Kidney (tissue), 14 donors: Measurements from ENCODE around the gene GALNT9. TPM values are rescaled to one million over a fixed set of nuclear protein-coding genes. Genes with fewer than 3 reads are reported as not detected.

Experiments
- DNase-seq, 5 donors: peaks; one replicate each; pipeline ENCODE4 v3.0.0-alpha.2; 2013 to 2020
- FAIRE-seq: peaks from 2 replicates; lab custom pipeline; 2012; peaks lifted over from hg19 to GRCh38; lab: Jason Lieb, UNC
- H3K27ac ChIP-seq, 2 donors: one replicate each; pipeline ENCODE4 v1.7.0; 2013; ENCODE audit warnings: low read depth in 2 of 2, low read length in 2 of 2, inconsistent platforms in 1 of 2
- H3K27me3 ChIP-seq: one replicate; pipeline ENCODE4 v1.7.1; 2013; ENCODE audit warnings: low read length, inconsistent platforms; ENCODE audit not compliant: control insufficient read depth, insufficient read depth
- H3K36me3 ChIP-seq, 3 donors: one replicate each; pipeline versions ENCODE4 v1.7.0 to v1.7.1; 2013; ENCODE audit warnings: low read length in 3 of 3, control low read depth in 1 of 3, inconsistent platforms in 1 of 3; ENCODE audit not compliant: insufficient read depth in 3 of 3, control insufficient read depth in 2 of 3
- H3K4me1 ChIP-seq, 3 donors: one replicate each; pipeline versions ENCODE4 v1.7.0 to v1.7.1; 2013; ENCODE audit warnings: low read length in 3 of 3, inconsistent platforms in 1 of 3, low read depth in 1 of 3; ENCODE audit not compliant: control insufficient read depth in 2 of 3, insufficient read depth in 2 of 3
- H3K4me3 ChIP-seq, 3 donors: one replicate each; pipeline versions ENCODE4 v1.7.0 to v1.8.1; 2013; ENCODE audit warnings: low read length in 3 of 3, control low read depth in 1 of 3, inconsistent platforms in 1 of 3
- H3K9ac ChIP-seq, 3 donors: one replicate each; pipeline versions ENCODE4 v1.7.0 to v1.7.1; 2013; ENCODE audit warnings: low read length in 3 of 3, control low read depth in 1 of 3, inconsistent platforms in 1 of 3
- H3K9me3 ChIP-seq, 3 donors: one replicate each; pipeline versions ENCODE4 v1.7.0 to v1.7.1; 2013; ENCODE audit warnings: low read length in 3 of 3, control low read depth in 1 of 3, inconsistent platforms in 1 of 3; ENCODE audit not compliant: control insufficient read depth in 2 of 3, insufficient read depth in 1 of 3
- intact Hi-C: fragments of 100-400 bp; cut with DNase I; formaldehyde crosslinking; loops from one replicate; pipeline ENCODE4 v1.11.1; 2022
- polyA plus RNA-seq: library from polyadenylated mRNA; stranded (reverse); fragments of 350-450 nt; fragmentation: Illumina TruSeq; extraction: RNeasy Lipid Tissue Mini Kit (QIAGEN cat#74804); gene quantifications from one replicate; pipeline ENCODE4 v1.2.3, GENCODE V29; 2014; ENCODE audit warnings: low read depth, low replicate concordance; ENCODE audit not compliant: insufficient read depth
- total RNA-seq: library from RNA; stranded (reverse); fragmentation: NEBNext Ultra II Directional; extraction: Animal tissue kit (Norgen Biotek cat#: 25700); gene quantifications from one replicate; pipeline ENCODE4 v1.2.1, GENCODE V29; 2021
- TF ChIP-seq, protein P1 (sequence below): IDR thresholded peaks from 3 replicates; pipeline ENCODE4 v1.5.1; 2012; ENCODE audit warnings: mild to moderate bottlenecking, moderate library complexity, borderline replicate concordance; ENCODE audit not compliant: insufficient read depth; ENCODE audit errors: extremely low read depth
- donor health status: control.
- donor health status: control.
- donor health status: control.
- donor health status: control.
- donor health status: control.
- donor health status: DM: yes; HTN: yes; CAD: no.
- donor health status: Normal renal cell carcinoma (clear cell type).

The GALNT9 gene
- total and polyA plus RNA-seq, 2 donors from 2014 or later, result 4.8 to 20.7 TPM

DNA sequence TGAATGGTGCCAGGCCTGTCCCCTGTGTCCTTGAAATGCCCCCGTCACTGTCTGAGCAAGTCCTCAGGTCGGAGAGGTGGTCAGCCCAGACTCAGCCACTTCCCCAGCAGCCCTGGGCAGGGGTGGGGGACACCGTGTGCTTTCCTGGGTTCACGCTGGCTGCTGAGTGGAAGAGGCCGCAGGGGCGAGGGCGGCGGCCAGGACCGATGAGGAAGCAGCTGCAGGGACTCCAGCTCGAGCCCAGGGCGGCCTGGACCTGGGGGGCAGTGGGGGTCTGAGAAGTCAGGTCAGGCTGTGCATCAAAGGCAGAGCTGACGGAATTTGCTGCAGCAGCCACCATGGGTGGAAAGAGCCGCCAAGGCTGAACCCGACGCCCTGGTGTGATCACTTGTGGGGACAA, 156.8 kb downstream of the GALNT9 start:
- TF ChIP-seq, protein P1, sequence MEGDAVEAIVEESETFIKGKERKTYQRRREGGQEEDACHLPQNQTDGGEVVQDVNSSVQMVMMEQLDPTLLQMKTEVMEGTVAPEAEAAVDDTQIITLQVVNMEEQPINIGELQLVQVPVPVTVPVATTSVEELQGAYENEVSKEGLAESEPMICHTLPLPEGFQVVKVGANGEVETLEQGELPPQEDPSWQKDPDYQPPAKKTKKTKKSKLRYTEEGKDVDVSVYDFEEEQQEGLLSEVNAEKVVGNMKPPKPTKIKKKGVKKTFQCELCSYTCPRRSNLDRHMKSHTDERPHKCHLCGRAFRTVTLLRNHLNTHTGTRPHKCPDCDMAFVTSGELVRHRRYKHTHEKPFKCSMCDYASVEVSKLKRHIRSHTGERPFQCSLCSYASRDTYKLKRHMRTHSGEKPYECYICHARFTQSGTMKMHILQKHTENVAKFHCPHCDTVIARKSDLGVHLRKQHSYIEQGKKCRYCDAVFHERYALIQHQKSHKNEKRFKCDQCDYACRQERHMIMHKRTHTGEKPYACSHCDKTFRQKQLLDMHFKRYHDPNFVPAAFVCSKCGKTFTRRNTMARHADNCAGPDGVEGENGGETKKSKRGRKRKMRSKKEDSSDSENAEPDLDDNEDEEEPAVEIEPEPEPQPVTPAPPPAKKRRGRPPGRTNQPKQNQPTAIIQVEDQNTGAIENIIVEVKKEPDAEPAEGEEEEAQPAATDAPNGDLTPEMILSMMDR, result no peak
- H3K27ac ChIP-seq, result no peak overlapping the region
- no peaks in the 10 kb centered on the region for H3K4me1 ChIP-seq
- H3K36me3 ChIP-seq, result no peaks in the 10 kb centered on the region
- H3K9ac ChIP-seq, result no peak overlapping the region
- intact Hi-C loops, result no loop called here
- FAIRE-seq (no peak), DNase-seq (peak in 2 of 5 donors; percentile 48 to 72)
- H3K27me3 ChIP-seq, result no peaks in the 10 kb centered on the region
- H3K4me3 ChIP-seq, result no peak overlapping the region
- no peaks in the 10 kb centered on the region for H3K9me3 ChIP-seq

DNA sequence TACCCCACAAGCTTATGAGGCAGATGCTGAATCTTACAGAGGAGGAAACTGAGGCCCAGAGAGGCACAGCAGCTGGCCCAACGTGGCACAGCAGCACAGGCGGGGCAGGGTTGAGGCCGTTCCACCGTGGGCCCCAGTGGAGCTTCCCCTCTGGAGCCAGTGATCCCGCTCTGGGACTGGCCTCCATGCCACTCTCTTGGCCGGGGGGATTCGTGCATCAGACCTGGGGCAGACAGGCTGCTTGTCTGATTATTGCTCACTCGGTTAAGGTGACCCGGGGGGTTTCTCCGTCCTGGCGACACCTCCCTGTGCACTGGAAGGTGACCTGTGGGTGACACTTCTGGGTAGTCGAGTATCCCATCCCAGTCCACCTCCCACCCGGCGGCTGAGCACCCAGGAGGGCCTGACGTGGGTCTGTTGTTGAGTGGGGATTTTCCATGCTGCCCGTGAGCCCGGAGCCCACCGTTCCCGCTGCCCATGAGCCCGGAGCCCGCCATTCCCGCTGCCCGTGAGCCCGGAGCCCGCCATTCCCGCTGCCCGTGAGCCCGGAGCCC, 157.3 kb downstream of the GALNT9 start:
- DNase-seq, result peak in 2 of 5 donors; percentile 43 to 65
- no peaks in the 10 kb centered on the region for H3K27me3 ChIP-seq
- no peak for FAIRE-seq

GRCh38 chr12:132171293-132171967, 158.0 kb downstream of the GALNT9 start:
- intact Hi-C loops, result no loop called here
- Histone ChIP-seq H3K27me3 (no peaks in the 10 kb centered on the region), H3K4me3 (no peak overlapping the region), H3K36me3 (no peaks in the 10 kb centered on the region), H3K27ac (no peak overlapping the region), H3K9ac (no peak overlapping the region), H3K4me1 (no peaks in the 10 kb centered on the region), H3K9me3 (no peaks in the 10 kb centered on the region)
- TF ChIP-seq, protein P1, result no peak
- DNase-seq (peak in 2 of 5 donors; percentile 49 to 69), FAIRE-seq (no peak)

More for the DNA sequence above, 157.3 kb downstream of the GALNT9 start:
- no peak overlapping the region for H3K27ac ChIP-seq
- H3K4me3 ChIP-seq, result no peak overlapping the region
- no peaks in the 10 kb centered on the region for H3K9me3 ChIP-seq
- H3K36me3 ChIP-seq, result no peaks in the 10 kb centered on the region
- intact Hi-C loops, result no loop called here
- no peak overlapping the region for H3K9ac ChIP-seq
- no peaks in the 10 kb centered on the region for H3K4me1 ChIP-seq
- TF ChIP-seq, protein P1, result no peak
